Tibial artery (tissue), 4 donors: ENCODE data around the gene SYPL2.

Experiments used
- DNase-seq, 2 donors: peaks; one replicate each; pipeline ENCODE4 v3.0.0-alpha.2; 2019
- H3K27ac ChIP-seq, 2 donors: fragments of 200-600 bp; sonication (generic) in 1 of 2; 1 replicate in 1 of 2; 2 replicates in 1 of 2; pipeline ENCODE4 v1.5.1; 2018 to 2019; ENCODE audit warnings: mild to moderate bottlenecking in 1 of 2
- H3K27me3 ChIP-seq, 2 donors: fragments of 200-600 bp; sonication (generic) in 1 of 2; one replicate each; pipeline versions ENCODE4 v1.5.1 to v1.6.0; 2016 to 2019
- H3K36me3 ChIP-seq, 3 donors: fragments of 200-600 bp; sonication (generic) in 2 of 3; one replicate each; pipeline ENCODE4 v1.5.1; 2016 to 2019; ENCODE audit warnings: mild to moderate bottlenecking in 2 of 3
- H3K4me1 ChIP-seq, 4 donors: fragments of 200-600 bp; sonication (generic) in 2 of 4; 1 replicate in 3 of 4; 2 replicates in 1 of 4; pipeline ENCODE4 v1.5.1; 2016 to 2019
- H3K4me3 ChIP-seq, 2 donors: fragments of 200-600 bp; sonication (generic) in 1 of 2; 1 replicate in 1 of 2; 2 replicates in 1 of 2; pipeline ENCODE4 v1.5.1; 2018 to 2019; ENCODE audit warnings: mild to moderate bottlenecking in 2 of 2
- H3K9me3 ChIP-seq, 3 donors: fragments of 200-600 bp; sonication (generic) in 1 of 3; one replicate each; pipeline ENCODE4 v1.5.1; 2016 to 2019
- intact Hi-C: fragments of 100-400 bp; cut with DNase I; formaldehyde crosslinking; loops from one replicate; pipeline ENCODE4 v1.15.0; 2023; ENCODE audit warnings: low total_unique reads
- TF ChIP-seq, protein P1 (sequence below), 2 experiments: fragments of 200-600 bp in 1 of 2; fragments of 450-650 bp in 1 of 2; IDR thresholded peaks; one replicate each; pipeline ENCODE4 v1.5.1; 2017 to 2019; ENCODE audit warnings: antibody characterized with exemption in 2 of 2, mild to moderate bottlenecking in 1 of 2, moderate library complexity in 1 of 2

SYPL2 gene

DNA sequence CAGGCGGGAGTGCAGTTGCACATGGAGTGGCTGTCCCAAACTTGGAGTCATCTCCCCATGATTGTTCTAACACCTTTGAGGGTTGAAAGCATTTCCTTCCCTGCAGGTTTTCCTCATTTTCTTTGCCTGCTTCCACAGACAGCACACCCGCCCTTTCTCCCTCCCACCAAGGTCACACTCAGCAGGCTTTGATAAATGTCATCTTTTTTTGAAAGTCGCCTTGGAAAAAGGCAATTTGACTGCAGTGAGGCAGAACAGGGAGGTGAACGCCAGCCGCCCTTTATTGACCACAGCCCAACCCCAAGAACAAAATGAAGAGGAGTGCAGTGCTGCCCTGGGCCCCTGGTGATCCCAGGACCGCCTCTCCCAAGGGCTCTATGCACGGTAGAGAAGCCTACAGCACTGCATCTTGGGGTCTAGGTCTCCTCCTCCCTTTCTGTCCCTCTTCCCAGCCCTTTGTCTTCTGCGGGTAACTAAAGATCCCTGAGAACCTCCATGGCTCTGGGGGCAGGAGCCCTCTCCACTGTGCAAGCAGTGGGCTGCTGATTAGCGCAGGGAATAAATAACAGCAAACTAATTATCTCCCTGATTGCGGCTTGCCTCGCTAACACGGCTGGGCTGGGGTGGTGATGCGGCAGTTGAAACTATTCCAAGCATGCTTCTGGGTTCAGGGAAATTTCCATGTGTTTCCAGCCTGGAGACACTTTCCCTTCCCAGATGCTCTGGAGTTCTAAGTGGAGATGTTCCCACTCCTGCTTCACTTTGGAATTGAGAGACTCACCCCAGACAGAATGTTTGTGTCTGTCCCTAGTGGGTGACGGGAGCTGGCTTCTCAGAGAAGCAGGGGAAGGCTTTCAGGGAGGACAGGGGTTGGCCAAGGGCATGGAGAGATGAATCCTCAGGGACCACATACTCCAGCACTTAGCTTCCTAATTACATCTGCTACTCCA, 54.9 kb downstream of the SYPL2 start:
- no peak overlapping the region for H3K27ac ChIP-seq
- intact Hi-C loops, result no loop called here
- TF ChIP-seq, protein P1, sequence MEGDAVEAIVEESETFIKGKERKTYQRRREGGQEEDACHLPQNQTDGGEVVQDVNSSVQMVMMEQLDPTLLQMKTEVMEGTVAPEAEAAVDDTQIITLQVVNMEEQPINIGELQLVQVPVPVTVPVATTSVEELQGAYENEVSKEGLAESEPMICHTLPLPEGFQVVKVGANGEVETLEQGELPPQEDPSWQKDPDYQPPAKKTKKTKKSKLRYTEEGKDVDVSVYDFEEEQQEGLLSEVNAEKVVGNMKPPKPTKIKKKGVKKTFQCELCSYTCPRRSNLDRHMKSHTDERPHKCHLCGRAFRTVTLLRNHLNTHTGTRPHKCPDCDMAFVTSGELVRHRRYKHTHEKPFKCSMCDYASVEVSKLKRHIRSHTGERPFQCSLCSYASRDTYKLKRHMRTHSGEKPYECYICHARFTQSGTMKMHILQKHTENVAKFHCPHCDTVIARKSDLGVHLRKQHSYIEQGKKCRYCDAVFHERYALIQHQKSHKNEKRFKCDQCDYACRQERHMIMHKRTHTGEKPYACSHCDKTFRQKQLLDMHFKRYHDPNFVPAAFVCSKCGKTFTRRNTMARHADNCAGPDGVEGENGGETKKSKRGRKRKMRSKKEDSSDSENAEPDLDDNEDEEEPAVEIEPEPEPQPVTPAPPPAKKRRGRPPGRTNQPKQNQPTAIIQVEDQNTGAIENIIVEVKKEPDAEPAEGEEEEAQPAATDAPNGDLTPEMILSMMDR (IDR thresholded peaks at IDR 0.05), result no peak

DNA sequence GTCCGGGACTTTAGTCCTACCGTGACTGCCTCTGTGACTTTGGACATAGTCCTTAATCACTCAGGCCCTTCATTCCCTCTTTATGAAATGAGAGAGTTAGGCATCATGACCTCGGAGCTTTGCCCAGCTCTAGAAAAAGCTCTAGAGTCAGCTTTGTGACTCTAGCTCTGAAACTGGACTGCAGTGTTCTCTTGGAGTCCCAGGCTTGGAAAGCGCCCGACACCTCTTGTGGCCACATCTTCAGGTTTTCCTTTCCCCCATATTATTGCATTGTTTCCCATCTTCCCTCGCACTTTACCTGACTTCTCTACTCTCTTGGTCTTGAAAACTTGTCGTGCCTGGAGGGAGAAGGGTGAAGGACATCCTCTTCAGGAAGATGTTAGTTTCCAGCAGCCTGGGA, 55.7 kb downstream of the SYPL2 start:
- DNase-seq, result no peak
- TF ChIP-seq, protein P1 (IDR thresholded peaks at IDR 0.05), result no peak
- intact Hi-C loops, result no loop called here
- Histone ChIP-seq H3K4me1 (no peaks in the 10 kb centered on the region), H3K27ac (no peak overlapping the region), H3K36me3 (no peaks in the 10 kb centered on the region), H3K4me3 (no peak overlapping the region), H3K27me3 (peaks cover 0 to 9% of the 10 kb centered on the region in 2 donors), H3K9me3 (no peaks in the 10 kb centered on the region)

More for the DNA sequence above, 54.9 kb downstream of the SYPL2 start:
- Histone ChIP-seq H3K9me3 (no peaks in the 10 kb centered on the region), H3K4me3 (no peak overlapping the region), H3K27me3 (peaks cover 0 to 9% of the 10 kb centered on the region in 2 donors), H3K36me3 (no peaks in the 10 kb centered on the region), H3K4me1 (no peaks in the 10 kb centered on the region)
- DNase-seq, result no peak

DNA sequence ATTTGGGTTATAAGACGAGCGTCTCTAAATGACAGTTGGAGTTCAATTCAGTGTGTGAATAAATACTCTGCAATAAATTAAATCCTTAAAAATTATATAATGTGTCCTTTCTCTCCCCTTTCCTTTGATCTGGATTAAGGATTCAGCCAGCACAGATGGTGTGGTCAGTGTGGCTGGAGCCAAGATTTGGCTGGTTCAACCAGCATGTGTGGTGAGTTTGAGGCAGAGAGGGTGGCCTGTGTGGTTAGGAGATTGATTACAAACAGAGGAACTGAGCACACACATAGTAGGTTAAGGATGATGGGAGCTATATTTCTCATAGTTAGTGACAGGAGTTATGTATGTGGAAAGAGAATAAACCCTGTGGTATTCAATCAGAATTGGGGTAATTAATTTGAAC, 57.4 kb downstream of the SYPL2 start:
- intact Hi-C loops, result no loop called here
- Histone ChIP-seq H3K9me3 (no peaks in the 10 kb centered on the region), H3K27me3 (peaks cover 0 to 9% of the 10 kb centered on the region in 2 donors), H3K27ac (no peak overlapping the region), H3K4me1 (no peaks in the 10 kb centered on the region), H3K36me3 (no peaks in the 10 kb centered on the region), H3K4me3 (no peak overlapping the region)
- DNase-seq, result no peak
- TF ChIP-seq, protein P1 (IDR thresholded peaks at IDR 0.05), result no peak

GRCh38 chr1:109527098-109527811, 60.9 kb downstream of the SYPL2 start:
- H3K4me3 ChIP-seq, result no peak overlapping the region
- DNase-seq, result no peak
- no peaks in the 10 kb centered on the region for H3K9me3 ChIP-seq
- peaks cover 0 to 10% (median 6%) of the 10 kb centered on the region in 4 donors for H3K4me1 ChIP-seq
- intact Hi-C loops, result no loop called here
- peaks cover 0 to 5% of the 10 kb centered on the region in 2 donors for H3K27me3 ChIP-seq
- no peaks in the 10 kb centered on the region for H3K36me3 ChIP-seq
- H3K27ac ChIP-seq, result no peak overlapping the region
- TF ChIP-seq, protein P1 (IDR thresholded peaks at IDR 0.05), result no peak

GRCh38 chr1:109527846-109528695, 61.7 kb downstream of the SYPL2 start:
- Histone ChIP-seq H3K4me1 (peaks cover 0 to 17% (median 12%) of the 10 kb centered on the region in 4 donors), H3K9me3 (no peaks in the 10 kb centered on the region), H3K27me3 (peaks cover 0 to 2% of the 10 kb centered on the region in 2 donors), H3K36me3 (no peaks in the 10 kb centered on the region), H3K27ac (no peak overlapping the region), H3K4me3 (no peak overlapping the region)
- intact Hi-C loops, result no loop called here
- TF ChIP-seq, protein P1 (IDR thresholded peaks at IDR 0.05), result no peak
- no peak for DNase-seq
